Spinal cord (tissue), 10 donors: ENCODE results near the gene MAS1. TPM values are rescaled to one million over a fixed set of nuclear protein-coding genes. Genes with fewer than 3 reads are reported as not detected.
A peak's percentile ranks its signal among the peaks of the same experiment; 100 is the strongest.
"Not testable (repeated sequence)": the region's sequence is repeated elsewhere in the genome, so short reads cannot be mapped to it uniquely, and the experiment has no call there.

Experiments
- DNase-seq, 6 donors: peaks; one replicate each; pipeline versions ENCODE4 v3.0.0 to v3.0.0-alpha.2; 2013 to 2015; ENCODE audit warnings: low spot score in 6 of 6, low read depth in 4 of 6
- H3K27ac ChIP-seq: one replicate; pipeline ENCODE4 v1.5.1; 2013; ENCODE audit warnings: low read depth, low read length, control low read depth
- H3K27me3 ChIP-seq: one replicate; pipeline ENCODE4 v1.6.1; 2013; ENCODE audit warnings: low read length; ENCODE audit not compliant: control insufficient read depth, insufficient read depth
- H3K36me3 ChIP-seq: one replicate; pipeline ENCODE4 v1.6.1; 2013; ENCODE audit warnings: low read length; ENCODE audit not compliant: control insufficient read depth, insufficient read depth
- H3K4me1 ChIP-seq: one replicate; pipeline ENCODE4 v1.6.1; 2013; ENCODE audit warnings: low read length; ENCODE audit not compliant: control insufficient read depth, insufficient read depth
- H3K4me3 ChIP-seq: one replicate; pipeline ENCODE4 v1.5.1; 2013; ENCODE audit warnings: low read depth, low read length, control low read depth
- H3K9me3 ChIP-seq: one replicate; pipeline ENCODE4 v1.6.1; 2013; ENCODE audit warnings: low read length; ENCODE audit not compliant: control insufficient read depth, insufficient read depth
- WGBS: methylation state at CpG from one replicate; pipeline ENCODE4 v1.1.5; 2013; ENCODE audit warnings: missing lambda C conversion rate; ENCODE audit not compliant: insufficient coverage; 5-methylcytosine and 5-hydroxymethylcytosine counted together
- polyA plus RNA-seq, 2 donors: library from polyadenylated mRNA; unstranded; fragments of 120-200 nt; gene quantifications; one replicate each; pipeline ENCODE4 v1.2.1, GENCODE V29; 2013; ENCODE audit not compliant: insufficient read length in 2 of 2
- total RNA-seq, 2 donors: library from RNA; depleted of rRNA in 1 of 2; stranded (reverse); fragments of 120-200 nt in 1 of 2; fragments of >200 nt in 1 of 2; gene quantifications; one replicate each; pipeline versions ENCODE4 v1.2.3 to v1.2.4, GENCODE V29; 2013 to 2014
- donor health status: healthy.

Gene MAS1
- total and polyA plus RNA-seq, 4 donors: 0.03 to 0.10 (median 0.05) TPM

- Histone ChIP-seq H3K4me3 (no peak overlapping the region), H3K27ac (no peak overlapping the region), H3K9me3 (no peaks in the 10 kb centered on the region), H3K4me1 (no peaks in the 10 kb centered on the region), H3K27me3 (no peaks in the 10 kb centered on the region), H3K36me3 (no peaks in the 10 kb centered on the region)
- DNase-seq: no peak
- 95% methylated on average over 5 of the region's 5 CpGs for WGBS
Observed at GRCh38 chr6:159910342-159910741, 19.6 kb downstream of the MAS1 start.

- H3K36me3 ChIP-seq: no peaks in the 10 kb centered on the region
- 85% methylated on average over 2 of the region's 2 CpGs for WGBS
- no peak for DNase-seq
- H3K27me3 ChIP-seq: no peaks in the 10 kb centered on the region
- no peaks in the 10 kb centered on the region for H3K9me3 ChIP-seq
- H3K4me3 ChIP-seq: no peak overlapping the region
- no peak overlapping the region for H3K27ac ChIP-seq
- no peaks in the 10 kb centered on the region for H3K4me1 ChIP-seq
Observed at GRCh38 chr6:159913375-159913774, 22.6 kb downstream of the MAS1 start.

GRCh38 chr6:159913862-159914564 lies 23.2 kb downstream of the MAS1 start:
- Histone ChIP-seq H3K4me1 (no peaks in the 10 kb centered on the region), H3K27me3 (no peaks in the 10 kb centered on the region), H3K9me3 (no peaks in the 10 kb centered on the region), H3K27ac (no peak overlapping the region), H3K4me3 (no peak overlapping the region), H3K36me3 (no peaks in the 10 kb centered on the region)
- WGBS: 93% methylated on average over 5 of the region's 6 CpGs
- no peak for DNase-seq

DNA sequence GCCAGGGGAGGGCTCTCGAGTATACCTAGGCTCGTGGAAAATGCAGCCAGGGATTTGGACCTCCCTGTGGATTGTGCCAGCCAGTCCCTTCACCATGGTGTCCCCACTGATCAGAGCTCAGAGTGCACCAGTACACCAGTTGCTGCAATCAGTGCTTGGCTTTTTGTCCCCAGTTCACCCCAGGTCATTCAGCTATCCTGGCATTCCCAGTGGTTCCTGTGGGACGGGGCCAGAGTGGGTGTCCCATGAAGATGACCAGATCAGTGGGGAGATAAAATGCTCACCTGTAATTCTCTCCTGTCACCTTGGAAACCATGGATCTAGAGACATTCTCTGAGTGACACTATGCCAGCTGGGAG lies 23.8 kb downstream of the MAS1 start:
- Histone ChIP-seq H3K27me3 (no peaks in the 10 kb centered on the region), H3K27ac (no peak overlapping the region), H3K4me3 (no peak overlapping the region), H3K9me3 (no peaks in the 10 kb centered on the region), H3K36me3 (no peaks in the 10 kb centered on the region), H3K4me1 (no peaks in the 10 kb centered on the region)
- WGBS: 81% methylated on average over 2 of the region's 3 CpGs
- DNase-seq: no peak

- Histone ChIP-seq H3K9me3 (no peaks in the 10 kb centered on the region), H3K36me3 (no peaks in the 10 kb centered on the region), H3K27me3 (no peaks in the 10 kb centered on the region), H3K27ac (no peak overlapping the region), H3K4me3 (no peak overlapping the region), H3K4me1 (no peaks in the 10 kb centered on the region)
- DNase-seq: no peak
- WGBS: 100% methylated on average over 1 of the region's 2 CpGs
Observed at GRCh38 chr6:159915397-159915796, 24.6 kb downstream of the MAS1 start.

- Histone ChIP-seq H3K9me3 (no peaks in the 10 kb centered on the region), H3K36me3 (no peaks in the 10 kb centered on the region), H3K27ac (no peak overlapping the region), H3K4me3 (no peak overlapping the region), H3K4me1 (no peaks in the 10 kb centered on the region), H3K27me3 (no peaks in the 10 kb centered on the region)
- 100% methylated on average over 1 of the region's 4 CpGs for WGBS
- no peak for DNase-seq
Observed at GRCh38 chr6:159916237-159916636, 25.4 kb downstream of the MAS1 start.

DNA sequence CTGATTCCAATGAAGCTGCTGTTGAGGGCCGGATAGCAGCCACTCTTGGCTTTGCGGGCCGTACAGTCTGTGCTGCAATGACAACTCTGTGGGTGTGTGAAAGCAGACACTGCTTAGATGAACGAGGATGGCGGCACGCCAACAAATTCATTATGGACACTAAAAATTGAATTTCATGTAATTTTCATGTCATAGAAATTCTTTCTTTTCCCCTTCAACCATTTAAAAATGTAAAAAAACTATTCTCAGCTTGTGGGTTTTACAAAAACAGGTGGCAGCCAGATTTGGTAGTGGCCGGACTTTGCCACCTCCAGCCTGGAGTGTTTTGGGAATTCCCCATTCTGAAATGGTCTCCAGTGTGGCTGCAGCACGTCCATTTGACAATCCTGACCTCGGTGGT lies 26.0 kb downstream of the MAS1 start:
- H3K27ac ChIP-seq: no peak overlapping the region

GRCh38 chr6:159919011-159919511 lies 28.3 kb downstream of the MAS1 start:
- H3K27ac ChIP-seq: no peak overlapping the region
- no peak for DNase-seq
- 92% methylated on average over 6 of the region's 7 CpGs for WGBS

More for the DNA sequence above, 26.0 kb downstream of the MAS1 start:
- Histone ChIP-seq H3K36me3 (no peaks in the 10 kb centered on the region), H3K4me1 (no peaks in the 10 kb centered on the region), H3K9me3 (no peaks in the 10 kb centered on the region), H3K4me3 (no peak overlapping the region), H3K27me3 (no peaks in the 10 kb centered on the region)
- 73% methylated on average over 3 of the region's 9 CpGs for WGBS
- peak in 1 of 6 donors; percentile 71 for DNase-seq

DNA sequence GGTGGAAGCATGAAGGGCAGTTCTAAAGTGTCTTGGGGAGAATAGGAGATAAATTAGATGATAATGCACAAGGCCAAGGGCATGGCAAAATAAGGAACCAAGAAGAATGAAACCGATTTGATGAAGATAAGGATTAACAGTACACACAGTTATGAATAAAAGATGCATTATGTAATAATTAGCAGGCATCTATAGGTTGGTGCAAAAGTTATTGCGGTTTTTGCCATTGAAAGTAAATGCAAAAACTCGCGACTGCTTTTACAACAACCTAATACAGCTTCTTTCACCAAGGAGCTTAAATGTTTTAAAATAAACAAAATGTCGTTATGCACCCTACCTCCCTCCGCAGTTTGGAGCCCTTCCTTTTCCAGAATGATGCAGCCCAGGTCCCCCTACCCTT lies 29.0 kb downstream of the MAS1 start:
- no CpG with 5 or more reads among the region's 6 CpGs for WGBS
- no peak overlapping the region for H3K27ac ChIP-seq

More at GRCh38 chr6:159919011-159919511, 28.3 kb downstream of the MAS1 start:
- Histone ChIP-seq H3K9me3 (no peaks in the 10 kb centered on the region), H3K27me3 (no peaks in the 10 kb centered on the region), H3K4me3 (no peak overlapping the region), H3K36me3 (no peaks in the 10 kb centered on the region), H3K4me1 (no peaks in the 10 kb centered on the region)

DNA sequence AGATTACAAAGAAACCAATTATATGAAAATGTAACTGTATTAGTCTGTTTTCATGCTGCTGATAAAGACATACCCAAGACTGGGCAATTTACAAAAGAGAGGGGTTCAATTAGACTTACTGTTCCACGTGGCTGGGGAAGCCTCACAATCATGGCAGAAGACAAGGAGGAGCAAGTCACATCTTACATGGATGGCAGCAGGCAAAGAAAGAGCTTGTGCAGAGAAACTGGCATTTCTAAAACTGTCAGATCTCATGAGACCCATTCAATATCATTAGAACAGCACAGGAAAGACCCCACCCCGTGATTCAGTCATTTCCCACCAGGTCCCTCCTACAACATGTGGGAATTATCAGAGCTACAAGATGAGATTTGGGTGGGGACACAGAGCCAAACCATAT lies 33.4 kb downstream of the MAS1 start:
- not testable (repeated sequence) for H3K36me3 ChIP-seq, H3K27me3 ChIP-seq, H3K27ac ChIP-seq, H3K4me1 ChIP-seq, H3K4me3 ChIP-seq, DNase-seq, H3K9me3 ChIP-seq
- WGBS: 29% methylated on average over 1 of the region's 2 CpGs

More for the DNA sequence above, 29.0 kb downstream of the MAS1 start:
- Histone ChIP-seq H3K27me3 (no peaks in the 10 kb centered on the region), H3K9me3 (no peaks in the 10 kb centered on the region), H3K36me3 (no peaks in the 10 kb centered on the region), H3K4me3 (no peak overlapping the region), H3K4me1 (no peaks in the 10 kb centered on the region)
- DNase-seq: no peak
